Erythroblast (primary cell): ENCODE results near the gene UPF1.

ENCODE experiments used
- GATA1 ChIP-seq: IDR thresholded peaks from 2 replicates; pipeline ENCODE4 v1.6.1; 2011; ENCODE audit warnings: low read depth, mild to moderate bottlenecking, control low read depth, low read length, moderate library complexity
- POLR2A ChIP-seq: IDR thresholded peaks from 2 replicates; pipeline ENCODE4 v1.6.1; 2011; ENCODE audit warnings: mild to moderate bottlenecking, low read length

- no peak for TF ChIP-seq POLR2A
- no peak for TF ChIP-seq GATA1
Measured at GRCh38 chr19:18800636-18801035, 31.1 kb upstream of the UPF1 start.
